HFF-Myc (cell line): ENCODE measurements around the gene ABCG8.

Source experiments
- DNase-seq: peaks from one replicate; pipeline ENCODE4 v3.0.0-alpha.2; 2011; ENCODE audit warnings: low read depth; ENCODE audit errors: extremely low read depth
- H3K4me3 ChIP-seq: replicated peaks from 2 replicates; pipeline ENCODE4 v1.5.1; 2011; ENCODE audit warnings: low read depth, mild to moderate bottlenecking, control low read depth, low read length
- TF ChIP-seq, protein P1 (sequence below): IDR thresholded peaks from 2 replicates; pipeline ENCODE4 v1.5.1; 2012; ENCODE audit warnings: mild to moderate bottlenecking, low read depth, low read length, control low read depth; ENCODE audit errors: missing control alignments

Gene ABCG8

DNA sequence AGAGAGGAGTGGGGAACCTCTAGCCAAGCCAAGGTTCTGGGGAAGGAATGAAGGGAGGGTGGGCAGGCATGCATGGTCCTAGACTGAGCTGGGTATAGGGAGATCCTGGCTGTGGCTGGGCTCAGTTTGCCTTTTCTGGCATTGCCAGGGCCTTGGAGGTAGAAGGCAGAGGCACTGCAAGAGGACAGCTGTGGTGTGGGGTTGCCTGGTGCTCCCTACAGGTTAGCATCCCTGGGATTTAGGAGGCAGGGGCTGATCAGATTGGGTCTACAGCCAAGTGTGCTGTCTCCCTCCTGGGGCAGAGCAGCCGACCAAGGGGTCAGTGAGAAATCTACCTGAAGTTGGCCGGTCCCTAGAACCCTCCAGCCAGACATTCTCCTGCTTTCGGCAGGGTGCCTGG is 15.9 kb downstream of the ABCG8 start:
- TF ChIP-seq, protein P1, sequence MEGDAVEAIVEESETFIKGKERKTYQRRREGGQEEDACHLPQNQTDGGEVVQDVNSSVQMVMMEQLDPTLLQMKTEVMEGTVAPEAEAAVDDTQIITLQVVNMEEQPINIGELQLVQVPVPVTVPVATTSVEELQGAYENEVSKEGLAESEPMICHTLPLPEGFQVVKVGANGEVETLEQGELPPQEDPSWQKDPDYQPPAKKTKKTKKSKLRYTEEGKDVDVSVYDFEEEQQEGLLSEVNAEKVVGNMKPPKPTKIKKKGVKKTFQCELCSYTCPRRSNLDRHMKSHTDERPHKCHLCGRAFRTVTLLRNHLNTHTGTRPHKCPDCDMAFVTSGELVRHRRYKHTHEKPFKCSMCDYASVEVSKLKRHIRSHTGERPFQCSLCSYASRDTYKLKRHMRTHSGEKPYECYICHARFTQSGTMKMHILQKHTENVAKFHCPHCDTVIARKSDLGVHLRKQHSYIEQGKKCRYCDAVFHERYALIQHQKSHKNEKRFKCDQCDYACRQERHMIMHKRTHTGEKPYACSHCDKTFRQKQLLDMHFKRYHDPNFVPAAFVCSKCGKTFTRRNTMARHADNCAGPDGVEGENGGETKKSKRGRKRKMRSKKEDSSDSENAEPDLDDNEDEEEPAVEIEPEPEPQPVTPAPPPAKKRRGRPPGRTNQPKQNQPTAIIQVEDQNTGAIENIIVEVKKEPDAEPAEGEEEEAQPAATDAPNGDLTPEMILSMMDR = no peak
- no peak overlapping the region for H3K4me3 ChIP-seq
- no peak for DNase-seq

DNA sequence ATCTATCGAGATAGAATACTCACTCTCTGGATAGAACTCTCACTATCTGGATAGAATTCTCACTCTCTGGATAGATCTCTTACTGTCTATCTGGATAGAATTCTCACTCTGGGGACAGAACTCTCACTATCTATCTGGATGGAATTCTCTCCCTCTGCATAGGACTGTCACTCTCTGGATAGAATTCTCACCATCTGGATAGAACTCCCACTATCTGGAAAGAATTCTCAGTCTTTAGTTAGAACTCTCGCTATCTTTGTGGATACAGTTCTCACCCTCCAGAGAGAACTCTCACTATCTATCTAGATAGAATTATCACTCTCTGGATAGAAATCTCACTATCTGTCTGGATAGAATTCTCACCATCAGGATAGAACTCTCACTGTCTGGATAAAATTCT is 16.5 kb downstream of the ABCG8 start:
- no peak overlapping the region for H3K4me3 ChIP-seq
- TF ChIP-seq, protein P1 = no peak
- DNase-seq = no peak

DNA sequence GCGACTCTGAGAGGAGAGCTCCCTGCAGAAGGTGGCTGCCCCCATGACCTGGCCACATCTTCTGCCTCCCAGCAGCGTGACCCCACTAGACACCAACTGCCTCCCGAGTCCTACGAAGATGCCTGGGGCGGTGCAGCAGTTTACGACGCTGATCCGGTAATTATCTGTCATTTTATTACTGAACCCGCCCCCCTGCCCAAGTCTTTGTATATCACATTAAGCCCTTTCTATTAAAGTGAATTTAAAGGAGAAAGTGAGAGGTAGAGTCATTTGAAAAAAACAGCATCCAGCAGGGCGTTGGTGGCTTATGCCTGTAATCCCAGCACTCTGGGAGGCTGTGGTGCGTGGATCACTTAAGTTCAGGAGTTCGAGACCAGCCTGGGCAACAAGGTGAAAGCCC is 33.4 kb downstream of the ABCG8 start:
- H3K4me3 ChIP-seq = no peak overlapping the region

DNA sequence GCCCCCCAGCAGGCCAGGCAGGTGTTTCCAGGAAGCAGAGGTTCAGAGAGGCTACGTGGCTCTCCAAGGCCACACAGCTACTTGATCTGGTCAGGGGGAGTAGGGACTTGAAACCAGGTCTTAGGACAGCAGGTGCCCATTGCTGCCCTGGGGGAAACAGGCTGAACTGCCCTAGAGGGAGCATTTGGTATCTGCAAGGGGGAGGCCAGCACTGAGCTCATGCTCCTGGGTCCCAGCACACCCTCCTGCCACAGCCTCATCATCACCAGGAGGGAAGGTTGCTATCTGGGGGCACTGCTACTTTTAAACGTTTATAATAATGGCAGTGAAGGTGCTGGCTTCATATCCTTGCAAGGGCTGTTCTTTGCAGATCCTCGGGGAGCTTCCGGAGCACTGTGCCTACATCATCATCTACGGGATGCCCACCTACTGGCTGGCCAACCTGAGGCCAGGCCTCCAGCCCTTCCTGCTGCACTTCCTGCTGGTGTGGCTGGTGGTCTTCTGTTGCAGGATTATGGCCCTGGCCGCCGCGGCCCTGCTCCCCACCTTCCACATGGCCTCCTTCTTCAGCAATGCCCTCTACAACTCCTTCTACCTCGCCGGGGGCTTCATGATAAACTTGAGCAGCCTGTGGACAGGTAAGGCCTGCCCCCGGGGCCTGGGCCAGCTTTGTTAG is 36.1 kb downstream of the ABCG8 start:
- TF ChIP-seq, protein P1 = no peak
- no peak overlapping the region for H3K4me3 ChIP-seq
- DNase-seq = no peak

More for the DNA sequence above, 33.4 kb downstream of the ABCG8 start:
- DNase-seq = no peak
- TF ChIP-seq, protein P1 = no peak

DNA sequence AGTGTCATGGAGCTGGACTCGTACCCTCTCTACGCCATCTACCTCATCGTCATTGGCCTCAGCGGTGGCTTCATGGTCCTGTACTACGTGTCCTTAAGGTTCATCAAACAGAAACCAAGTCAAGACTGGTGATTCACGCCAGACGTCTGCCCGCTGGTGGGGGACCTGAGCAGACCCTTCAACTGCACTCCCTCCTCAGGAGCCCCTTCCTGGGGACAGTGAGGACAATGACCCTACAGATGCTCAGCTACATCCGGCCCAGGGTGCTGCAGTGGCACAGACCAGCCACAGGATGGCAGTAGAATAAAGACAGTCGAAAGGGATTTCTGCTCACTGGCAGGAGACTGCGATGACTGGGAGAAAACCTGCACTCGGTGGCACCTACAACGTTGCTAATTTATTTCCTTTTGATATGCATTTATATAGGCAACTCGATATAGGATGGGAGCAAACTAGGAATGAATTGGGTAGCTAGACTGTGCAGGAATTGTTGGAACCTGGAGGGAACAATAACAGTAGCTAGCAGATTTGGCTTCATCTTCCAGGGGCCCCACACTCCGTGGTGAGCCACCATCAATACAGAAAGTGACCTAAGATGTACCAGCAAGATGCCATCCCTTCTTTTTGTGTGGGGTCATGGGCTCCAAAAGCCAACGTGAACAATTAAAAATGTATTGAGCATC is 39.2 kb downstream of the ABCG8 start:
- TF ChIP-seq, protein P1 = peak; percentile 93
- H3K4me3 ChIP-seq = no peak overlapping the region
- peak; percentile 12 for DNase-seq

DNA sequence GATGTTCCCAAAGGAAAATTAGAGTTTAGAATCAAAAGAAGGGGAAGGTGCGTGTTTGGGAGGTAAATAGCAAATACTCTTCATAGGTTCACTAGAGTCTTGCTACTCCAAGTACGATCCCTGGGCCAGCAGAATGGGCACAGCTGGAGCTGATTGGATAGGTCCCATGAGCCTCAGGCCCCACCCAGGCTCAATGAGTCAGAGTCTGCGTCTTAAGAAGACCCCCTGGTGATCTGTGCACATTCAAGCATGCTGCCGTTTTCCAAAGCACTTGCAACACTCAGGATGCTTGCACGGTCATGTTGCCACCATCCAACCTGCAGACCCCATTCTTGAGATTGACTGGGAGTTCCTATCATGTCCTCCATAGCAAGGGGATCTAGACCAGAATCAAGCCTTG is 40.5 kb downstream of the ABCG8 start:
- TF ChIP-seq, protein P1 = no peak
- H3K4me3 ChIP-seq = no peak overlapping the region
- DNase-seq = no peak
